Measurements from ENCODE around the gene TMEM207. TPM values are rescaled to one million over a fixed set of nuclear protein-coding genes. Genes with fewer than 3 reads are reported as not detected.

The TMEM207 gene
- total RNA-seq, 1 donor from 2014 or later: not detected

GRCh38 chr3:190436331-190436730, 13.4 kb downstream of the TMEM207 start:
- Mint-ChIP-seq H3K9me3 (no peaks in the 10 kb centered on the region), H3K36me3 (ENCODE audit: low read depth) (no peaks in the 10 kb centered on the region), H3K4me3 (no peak overlapping the region), H3K27ac (no peak overlapping the region), H3K4me1 (no peaks in the 10 kb centered on the region), H3K27me3 (peaks cover 4% of the 10 kb centered on the region)
- DNase-seq (no peak), ATAC-seq (ENCODE audit: low read depth) (no peak)
- ChIA-PET POLR2A (no interaction called here), CTCF (no interaction called here)
- intact Hi-C loops (cut with micrococcal nuclease): no loop called here
- TF ChIP-seq, protein P1, sequence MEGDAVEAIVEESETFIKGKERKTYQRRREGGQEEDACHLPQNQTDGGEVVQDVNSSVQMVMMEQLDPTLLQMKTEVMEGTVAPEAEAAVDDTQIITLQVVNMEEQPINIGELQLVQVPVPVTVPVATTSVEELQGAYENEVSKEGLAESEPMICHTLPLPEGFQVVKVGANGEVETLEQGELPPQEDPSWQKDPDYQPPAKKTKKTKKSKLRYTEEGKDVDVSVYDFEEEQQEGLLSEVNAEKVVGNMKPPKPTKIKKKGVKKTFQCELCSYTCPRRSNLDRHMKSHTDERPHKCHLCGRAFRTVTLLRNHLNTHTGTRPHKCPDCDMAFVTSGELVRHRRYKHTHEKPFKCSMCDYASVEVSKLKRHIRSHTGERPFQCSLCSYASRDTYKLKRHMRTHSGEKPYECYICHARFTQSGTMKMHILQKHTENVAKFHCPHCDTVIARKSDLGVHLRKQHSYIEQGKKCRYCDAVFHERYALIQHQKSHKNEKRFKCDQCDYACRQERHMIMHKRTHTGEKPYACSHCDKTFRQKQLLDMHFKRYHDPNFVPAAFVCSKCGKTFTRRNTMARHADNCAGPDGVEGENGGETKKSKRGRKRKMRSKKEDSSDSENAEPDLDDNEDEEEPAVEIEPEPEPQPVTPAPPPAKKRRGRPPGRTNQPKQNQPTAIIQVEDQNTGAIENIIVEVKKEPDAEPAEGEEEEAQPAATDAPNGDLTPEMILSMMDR (IDR thresholded peaks at IDR 0.05): no peak

DNA sequence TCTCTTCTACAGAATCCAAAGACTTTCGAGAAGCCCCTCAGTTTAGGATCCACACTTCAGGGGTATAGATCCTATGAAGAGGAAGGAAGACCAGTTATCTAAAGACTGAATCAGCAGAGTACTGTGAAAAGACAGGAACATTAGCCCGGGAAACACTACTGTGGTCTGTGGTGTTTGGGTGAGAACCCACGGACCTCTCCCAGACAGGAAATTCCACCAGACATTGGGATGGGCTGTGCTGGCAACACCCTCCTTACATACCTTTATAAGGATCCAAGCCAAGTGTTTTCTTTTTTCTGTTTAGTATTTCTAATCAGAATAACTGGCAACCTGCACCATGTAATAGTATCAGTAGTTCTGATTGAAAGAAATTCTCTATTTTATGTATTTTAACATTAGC, 14.1 kb downstream of the TMEM207 start:
- ChIA-PET CTCF (no interaction called here), POLR2A (no interaction called here)
- Mint-ChIP-seq H3K4me1 (no peaks in the 10 kb centered on the region), H3K36me3 (ENCODE audit: low read depth) (no peaks in the 10 kb centered on the region), H3K4me3 (no peak overlapping the region), H3K9me3 (no peaks in the 10 kb centered on the region), H3K27me3 (peaks cover 4% of the 10 kb centered on the region), H3K27ac (no peak overlapping the region)
- ATAC-seq (ENCODE audit: low read depth) (no peak), DNase-seq (no peak)
- intact Hi-C loops (cut with micrococcal nuclease): no loop called here
- TF ChIP-seq, protein P1 (IDR thresholded peaks at IDR 0.05): no peak

- Mint-ChIP-seq H3K4me1 (no peaks in the 10 kb centered on the region), H3K4me3 (no peak overlapping the region), H3K36me3 (ENCODE audit: low read depth) (no peaks in the 10 kb centered on the region), H3K27ac (no peak overlapping the region), H3K9me3 (no peaks in the 10 kb centered on the region), H3K27me3 (peaks cover 4% of the 10 kb centered on the region)
- intact Hi-C loops (cut with micrococcal nuclease): no loop called here
- ATAC-seq (ENCODE audit: low read depth) (no peak), DNase-seq (no peak)
- CTCF ChIA-PET: no interaction called here
- POLR2A ChIA-PET: no interaction called here
- TF ChIP-seq, protein P1 (IDR thresholded peaks at IDR 0.05): no peak
These were observed 16.1 kb downstream of the TMEM207 start for GRCh38 chr3:190433626-190434025.

DNA sequence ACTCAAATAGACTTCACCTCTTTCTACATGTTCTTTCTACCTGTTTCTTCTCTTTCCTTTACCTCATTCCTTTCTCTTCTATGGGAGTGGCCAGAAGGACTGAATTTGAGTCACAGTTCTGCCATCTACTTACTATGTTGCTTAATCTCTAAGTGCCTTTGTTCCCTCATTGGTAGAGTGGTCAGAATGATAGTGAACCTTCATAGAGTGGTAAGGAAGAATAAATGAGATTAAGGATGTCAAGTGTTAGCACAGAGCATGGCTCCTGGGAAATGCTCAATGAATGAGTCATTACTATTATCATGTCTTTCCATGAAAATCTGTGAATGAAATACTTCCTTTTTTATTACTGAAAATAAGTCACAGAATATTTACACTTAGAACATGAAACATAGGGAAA, 17.5 kb downstream of the TMEM207 start:
- Mint-ChIP-seq H3K27me3 (peaks cover 4% of the 10 kb centered on the region), H3K4me1 (no peaks in the 10 kb centered on the region), H3K9me3 (no peaks in the 10 kb centered on the region), H3K36me3 (ENCODE audit: low read depth) (no peaks in the 10 kb centered on the region), H3K4me3 (no peak overlapping the region), H3K27ac (no peak overlapping the region)
- intact Hi-C loops (cut with micrococcal nuclease): no loop called here
- TF ChIP-seq, protein P1 (IDR thresholded peaks at IDR 0.05): no peak
- no peak for DNase-seq
- POLR2A ChIA-PET: no interaction called here
- CTCF ChIA-PET: no interaction called here
- no peak for ATAC-seq (ENCODE audit: low read depth)

DNA sequence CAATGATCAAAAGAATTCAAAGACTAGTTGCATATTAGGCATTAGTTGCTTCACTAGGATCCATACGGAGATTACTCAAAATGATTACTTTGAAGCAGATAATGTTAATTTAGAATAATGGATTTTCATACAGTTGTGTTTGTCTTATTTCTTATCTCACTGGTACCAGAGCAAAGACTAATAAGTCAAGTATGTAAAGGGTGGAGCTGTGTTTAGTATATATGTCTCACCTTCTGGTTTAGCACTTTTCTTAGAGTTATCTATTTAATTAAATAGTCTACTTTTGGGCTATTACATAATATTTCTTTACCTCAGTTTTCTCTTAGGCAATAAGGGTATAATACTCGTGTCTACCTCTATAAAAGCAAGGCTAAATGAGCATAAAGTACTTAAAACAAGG, 18.8 kb downstream of the TMEM207 start:
- H3K4me1 Mint-ChIP-seq: no peaks in the 10 kb centered on the region
- POLR2A ChIA-PET: no interaction called here
- ATAC-seq (ENCODE audit: low read depth): no peak
- no peak overlapping the region for H3K27ac Mint-ChIP-seq
- H3K9me3 Mint-ChIP-seq: no peaks in the 10 kb centered on the region
- peaks cover 4% of the 10 kb centered on the region for H3K27me3 Mint-ChIP-seq
- CTCF ChIA-PET: no interaction called here
- intact Hi-C loops (cut with micrococcal nuclease): no loop called here
- no peak for DNase-seq
- no peaks in the 10 kb centered on the region for H3K36me3 Mint-ChIP-seq (ENCODE audit: low read depth)
- TF ChIP-seq, protein P1 (IDR thresholded peaks at IDR 0.05): no peak
- no peak overlapping the region for H3K4me3 Mint-ChIP-seq
